ENCODE results near the gene COL17A1.

COL17A1 gene

DNA sequence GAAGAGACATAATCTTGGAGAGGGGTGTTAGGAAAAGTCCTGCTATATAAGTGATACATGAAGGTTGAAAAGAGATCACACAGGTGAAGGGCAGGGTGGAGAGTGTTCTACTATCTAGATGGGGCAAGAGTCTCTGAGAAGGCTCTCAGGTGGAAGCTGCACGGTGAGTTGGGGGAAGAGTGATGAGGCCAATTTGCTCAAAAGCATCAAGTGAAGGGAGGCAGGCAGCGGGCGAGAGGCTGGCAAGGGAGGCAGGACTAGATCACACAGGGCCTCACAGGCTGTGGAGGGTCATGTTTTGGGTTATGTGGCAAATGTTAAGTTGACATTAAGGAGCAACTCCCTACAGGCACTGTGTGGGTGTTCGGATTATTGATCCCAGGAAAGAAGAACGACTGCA is 2.6 kb upstream of the COL17A1 start:
- DNase-seq (ENCODE audit: low read depth): no peak
- H3K4me3 ChIP-seq (ENCODE audit: control insufficient read depth, low read depth, low read length): no peak overlapping the region
- TF ChIP-seq CTCF (conservative IDR thresholded peaks at IDR 0.05; ENCODE audit: control insufficient read depth, insufficient read depth, low read depth, low read length): no peak

DNA sequence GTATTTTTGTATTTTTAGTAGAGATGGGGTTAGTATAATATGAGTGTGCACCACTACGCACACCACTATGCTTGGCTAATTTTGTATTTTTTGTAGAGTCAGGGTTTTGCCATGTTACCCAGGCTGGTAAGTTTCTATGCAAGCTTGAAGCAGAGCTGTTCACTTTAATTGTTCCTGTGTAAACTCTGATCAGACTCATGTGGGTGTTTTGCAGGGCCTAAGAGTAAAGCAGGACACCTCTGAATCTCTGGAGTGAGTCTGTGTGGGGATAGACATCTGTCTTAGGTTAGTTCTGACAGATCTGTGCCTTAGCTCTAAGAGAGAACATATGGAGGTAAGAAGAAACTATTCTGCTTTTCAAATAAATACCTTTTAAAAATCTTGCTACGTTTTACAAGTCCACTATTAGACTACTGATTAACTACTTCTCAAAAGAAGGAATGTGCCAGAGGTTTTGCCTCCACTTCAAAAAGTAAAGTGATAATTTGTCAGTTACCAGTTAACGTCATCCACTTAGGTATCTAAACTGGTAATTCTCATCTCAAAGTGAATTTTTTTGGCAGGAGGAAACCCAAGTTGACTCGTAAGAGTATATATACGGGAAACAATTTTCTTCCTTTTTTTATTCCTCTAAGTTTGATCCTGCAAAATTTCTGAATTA is 1.1 kb downstream of the COL17A1 start:
- DNase-seq (ENCODE audit: low read depth): no peak
- no peak overlapping the region for H3K4me3 ChIP-seq (ENCODE audit: control insufficient read depth, low read depth, low read length)
- TF ChIP-seq CTCF (conservative IDR thresholded peaks at IDR 0.05; ENCODE audit: control insufficient read depth, insufficient read depth, low read depth, low read length): no peak

DNA sequence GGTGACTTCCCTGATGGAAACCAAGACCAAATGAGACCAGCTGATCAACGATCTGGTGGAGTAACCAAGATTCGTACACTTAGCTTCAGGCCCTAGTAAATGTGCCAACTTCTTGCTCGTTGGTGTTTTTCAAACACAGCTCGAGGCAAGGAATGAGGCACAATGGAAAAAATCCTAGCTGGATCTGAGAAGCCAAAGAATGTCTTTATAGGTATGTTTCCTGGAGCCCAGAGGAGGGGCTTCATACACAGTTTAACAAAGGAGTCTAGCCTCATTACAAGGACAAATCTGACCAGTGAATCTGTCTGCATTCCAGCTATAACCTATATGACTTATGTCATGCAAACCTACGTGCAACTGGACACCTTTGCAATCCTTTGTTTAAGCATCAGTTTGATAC is 3.7 kb downstream of the COL17A1 start:
- no peak for DNase-seq (ENCODE audit: low read depth)
- no peak for TF ChIP-seq CTCF (conservative IDR thresholded peaks at IDR 0.05; ENCODE audit: control insufficient read depth, insufficient read depth, low read depth, low read length)
- no peak overlapping the region for H3K4me3 ChIP-seq (ENCODE audit: control insufficient read depth, low read depth, low read length)

DNA sequence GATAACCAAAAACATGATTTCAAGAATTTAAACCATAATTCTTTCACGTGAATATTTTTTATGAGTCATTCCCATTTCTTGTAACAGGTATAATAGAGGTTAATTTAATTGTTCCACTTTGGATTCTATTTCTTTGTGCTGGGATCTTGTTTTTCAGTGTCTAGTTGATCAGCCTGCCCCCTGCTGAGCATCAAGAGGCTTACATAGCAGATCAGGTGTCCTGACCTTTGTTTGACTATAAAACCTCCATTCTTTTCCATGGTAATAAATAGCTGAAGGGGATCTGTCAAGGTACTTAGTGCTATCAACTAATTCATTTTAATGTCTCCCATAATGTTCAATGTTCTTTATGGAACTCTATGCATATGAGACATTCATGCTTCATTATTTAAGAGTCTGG is 4.9 kb downstream of the COL17A1 start:
- H3K4me3 ChIP-seq (ENCODE audit: control insufficient read depth, low read depth, low read length): no peak overlapping the region
- peak; percentile 47 for DNase-seq (ENCODE audit: low read depth)

GRCh38 chr10:104077663-104078151 is 8.0 kb downstream of the COL17A1 start:
- H3K4me3 ChIP-seq (ENCODE audit: control insufficient read depth, low read depth, low read length): no peak overlapping the region
- TF ChIP-seq CTCF (conservative IDR thresholded peaks at IDR 0.05; ENCODE audit: control insufficient read depth, insufficient read depth, low read depth, low read length): no peak
- DNase-seq (ENCODE audit: low read depth): no peak

More for the DNA sequence above, 4.9 kb downstream of the COL17A1 start:
- peak; percentile 50 for TF ChIP-seq CTCF (conservative IDR thresholded peaks at IDR 0.05; ENCODE audit: control insufficient read depth, insufficient read depth, low read depth, low read length)

DNA sequence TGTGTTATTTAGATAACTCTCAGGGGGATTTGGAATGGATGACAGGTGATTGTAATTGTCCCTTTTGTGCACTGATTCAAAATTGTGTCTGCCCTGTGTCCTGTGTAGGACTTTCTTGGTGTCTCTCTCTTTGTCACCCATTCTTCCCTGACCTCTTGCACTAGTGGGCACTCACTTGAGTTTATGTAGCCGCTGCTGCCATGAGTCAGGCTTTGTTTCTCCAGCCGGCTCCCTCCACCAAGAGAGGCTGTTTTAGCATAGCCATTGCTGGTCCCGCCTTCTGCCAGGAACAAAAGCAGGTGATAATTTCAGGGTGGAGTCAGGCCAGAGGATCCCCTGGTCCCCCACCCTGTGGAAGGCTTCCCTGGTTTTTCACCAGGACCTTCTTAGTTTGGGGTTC is 8.4 kb downstream of the COL17A1 start:
- no peak overlapping the region for H3K4me3 ChIP-seq (ENCODE audit: control insufficient read depth, low read depth, low read length)
- TF ChIP-seq CTCF (conservative IDR thresholded peaks at IDR 0.05; ENCODE audit: control insufficient read depth, insufficient read depth, low read depth, low read length): no peak
- no peak for DNase-seq (ENCODE audit: low read depth)

Data from fibroblast of mammary gland (primary cell).